GM12891 (cell line): Measurements from ENCODE around the gene APOL6.

Experiments
- POLR2A ChIP-seq: IDR thresholded peaks from 2 replicates; pipeline ENCODE4 v1.6.1; 2011; ENCODE audit warnings: low read depth, low read length, control low read depth
- POLR2AphosphoS5 ChIP-seq: IDR thresholded peaks from 2 replicates; pipeline ENCODE4 v1.6.1; 2011; ENCODE audit warnings: low read depth, low read length, control low read depth

DNA sequence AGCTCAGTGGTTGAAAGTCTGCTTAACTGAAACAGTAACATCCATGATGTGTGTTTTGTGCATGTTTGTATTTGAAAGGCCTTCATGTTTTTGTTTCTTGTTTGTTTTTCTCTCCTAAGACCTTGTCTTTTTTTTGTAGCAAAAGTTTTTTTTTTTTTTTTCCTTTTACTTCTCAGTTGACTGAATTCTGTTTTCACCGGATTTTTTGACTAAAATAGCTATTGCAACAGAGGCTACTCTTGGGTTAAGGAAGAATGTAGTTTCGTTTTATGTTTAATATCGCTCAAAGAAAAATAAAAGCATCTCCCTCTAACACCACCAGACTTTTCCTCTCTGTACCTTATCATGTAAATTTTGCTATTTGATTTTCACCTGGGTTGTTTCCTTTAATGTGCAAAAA is 15.1 kb downstream of the APOL6 start:
- TF ChIP-seq POLR2A (no peak), POLR2AphosphoS5 (no peak)
